LNCAP (cell line): Measurements from ENCODE around the gene SUFU.

ENCODE experiments used
- CTCF ChIP-seq: fragments of 450-650 bp; IDR thresholded peaks from 2 replicates; pipeline ENCODE4 v1.5.1; 2017; ENCODE audit warnings: mild to moderate bottlenecking

Gene SUFU

DNA sequence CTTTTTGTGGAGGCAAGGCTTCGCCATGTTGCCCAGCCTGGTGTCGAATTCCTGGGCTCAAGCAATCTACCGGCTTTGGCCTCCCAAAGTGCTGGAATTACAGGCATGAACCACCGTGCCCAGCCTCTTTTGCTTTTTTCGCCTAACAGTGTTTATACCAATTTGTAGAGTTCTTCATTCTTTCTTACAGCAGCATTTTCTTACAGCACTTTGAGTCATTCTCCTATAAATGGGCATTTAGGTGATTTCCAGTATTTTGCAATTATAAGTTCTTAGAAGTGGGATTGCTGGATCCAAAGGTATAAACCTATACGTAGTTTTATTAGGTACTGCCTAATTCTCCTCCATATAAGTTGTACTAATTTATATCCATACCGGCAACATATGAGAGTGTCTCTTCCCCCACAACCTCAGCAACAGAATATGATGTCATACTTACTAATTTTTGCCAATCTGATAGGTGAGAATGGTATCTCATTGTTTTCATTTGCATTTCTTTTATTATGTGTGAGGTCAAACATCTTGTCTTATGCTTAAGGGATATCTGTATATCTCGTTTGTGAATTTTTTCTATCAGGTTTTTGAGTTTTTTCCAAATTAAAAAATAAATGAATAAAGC is 39.1 kb downstream of the SUFU start:
- TF ChIP-seq CTCF = no peak

DNA sequence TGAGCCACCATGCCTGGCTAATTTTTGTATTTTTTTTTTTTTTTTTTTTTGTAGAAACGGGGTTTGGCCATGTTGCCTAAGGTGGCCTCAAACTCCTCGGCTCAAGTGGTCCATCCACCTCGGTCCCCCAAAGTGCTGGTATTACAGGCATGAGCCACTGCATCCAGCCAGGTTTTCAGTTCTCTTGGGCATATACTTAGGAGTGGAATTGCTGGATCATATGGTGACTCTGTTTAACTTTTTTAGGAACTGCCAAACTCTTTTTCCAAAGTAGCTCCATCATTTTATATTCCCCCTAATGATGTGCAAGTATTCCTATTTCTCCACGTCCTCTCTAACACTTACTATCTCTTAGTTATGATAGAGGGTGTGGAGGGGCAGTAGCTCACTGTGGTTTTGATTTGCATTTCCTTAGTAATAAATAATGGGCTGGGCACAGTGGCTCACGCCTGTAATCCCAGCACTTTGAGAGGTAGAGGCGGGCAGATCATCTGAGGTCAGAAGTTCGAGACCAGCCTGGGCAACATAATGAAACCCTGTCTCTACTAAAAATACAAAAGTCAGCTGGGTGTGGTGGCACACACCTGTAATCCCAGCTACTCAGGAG is 41.6 kb downstream of the SUFU start:
- TF ChIP-seq CTCF = no peak

- TF ChIP-seq CTCF = no peak
These were observed 42.2 kb downstream of the SUFU start for GRCh38 chr10:102545997-102546396.

DNA sequence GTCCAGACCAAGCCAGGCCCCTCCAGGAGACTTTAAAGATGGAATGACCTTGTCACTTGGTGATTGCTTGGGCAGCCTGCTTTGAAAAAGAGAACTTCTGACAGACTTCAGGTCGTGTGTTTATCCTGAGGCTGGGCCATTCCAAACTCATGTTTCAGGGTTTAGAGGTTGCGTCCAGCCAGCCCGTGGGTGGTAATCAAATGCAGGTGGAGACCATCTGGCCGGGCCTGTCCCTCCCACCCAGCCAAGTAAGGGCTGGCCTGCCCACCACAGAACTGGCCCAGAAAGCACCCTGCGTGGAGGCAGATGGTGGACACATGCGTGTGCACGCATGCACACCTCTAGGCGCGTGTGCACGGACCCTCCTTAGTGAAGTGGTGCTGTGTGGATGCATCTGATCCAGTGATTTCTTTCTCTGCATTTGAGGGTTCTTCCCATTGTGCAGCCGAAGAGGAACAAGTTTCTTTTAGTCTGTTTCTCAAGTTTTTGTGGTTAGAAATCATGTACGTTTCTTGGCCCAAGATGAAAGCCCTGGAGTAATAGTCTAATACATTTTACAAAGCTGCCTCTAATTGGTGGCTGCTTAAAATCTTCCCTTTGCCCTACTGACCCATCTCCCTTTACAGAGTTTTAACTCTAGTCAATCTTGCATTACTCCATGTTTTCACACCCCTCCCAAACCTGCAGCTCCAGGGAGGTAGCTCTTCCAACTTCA is 43.0 kb downstream of the SUFU start:
- TF ChIP-seq CTCF = no peak

GRCh38 chr10:102549549-102549948 is 45.8 kb downstream of the SUFU start:
- TF ChIP-seq CTCF = no peak

DNA sequence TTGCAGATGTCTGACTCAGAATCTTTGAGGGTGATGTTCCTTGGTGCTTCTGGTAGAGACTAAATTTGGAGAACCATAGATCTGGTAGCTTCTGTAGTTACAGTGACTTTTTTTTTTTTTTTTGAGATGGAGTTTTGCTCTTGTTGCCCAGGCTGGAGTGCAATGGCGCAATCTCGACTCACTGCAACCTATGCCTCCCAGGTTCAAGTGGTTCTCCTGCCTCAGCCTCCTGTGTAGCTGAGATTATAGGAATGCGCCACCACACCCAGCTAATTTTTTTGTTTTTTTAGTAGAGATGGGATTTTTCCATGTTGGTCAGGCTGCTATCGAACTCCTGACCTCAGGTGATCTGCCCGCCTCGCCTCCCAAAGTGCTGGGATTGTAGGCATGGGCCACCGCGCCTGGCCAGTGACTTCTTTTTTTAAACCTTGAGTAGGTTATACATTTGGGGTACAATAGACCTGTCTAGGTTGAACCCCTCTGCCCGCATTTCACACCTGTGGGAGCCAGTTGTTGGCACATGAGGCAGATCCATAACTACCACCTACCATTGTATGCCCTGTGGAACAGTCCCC is 47.0 kb downstream of the SUFU start:
- TF ChIP-seq CTCF = no peak

- TF ChIP-seq CTCF = no peak
These were observed 48.8 kb downstream of the SUFU start for GRCh38 chr10:102552533-102552932.
